Stimulated activated CD4-positive, alpha-beta T cell treated with anti-CD3 and anti-CD28 coated beads, Interleukin-12 subunit alpha, Interleukin-12 subunit beta, amount 100 ng/mL, for 48 hours (primary cell): Measurements from ENCODE around the gene RNASEH2A.

Source experiments
- DNase-seq, 3 donors: peaks; one replicate each; pipeline ENCODE4 v3.0.0-alpha.2; 2020; ENCODE audit warnings: low read depth in 2 of 3, low spot score in 1 of 3

The RNASEH2A gene

DNA sequence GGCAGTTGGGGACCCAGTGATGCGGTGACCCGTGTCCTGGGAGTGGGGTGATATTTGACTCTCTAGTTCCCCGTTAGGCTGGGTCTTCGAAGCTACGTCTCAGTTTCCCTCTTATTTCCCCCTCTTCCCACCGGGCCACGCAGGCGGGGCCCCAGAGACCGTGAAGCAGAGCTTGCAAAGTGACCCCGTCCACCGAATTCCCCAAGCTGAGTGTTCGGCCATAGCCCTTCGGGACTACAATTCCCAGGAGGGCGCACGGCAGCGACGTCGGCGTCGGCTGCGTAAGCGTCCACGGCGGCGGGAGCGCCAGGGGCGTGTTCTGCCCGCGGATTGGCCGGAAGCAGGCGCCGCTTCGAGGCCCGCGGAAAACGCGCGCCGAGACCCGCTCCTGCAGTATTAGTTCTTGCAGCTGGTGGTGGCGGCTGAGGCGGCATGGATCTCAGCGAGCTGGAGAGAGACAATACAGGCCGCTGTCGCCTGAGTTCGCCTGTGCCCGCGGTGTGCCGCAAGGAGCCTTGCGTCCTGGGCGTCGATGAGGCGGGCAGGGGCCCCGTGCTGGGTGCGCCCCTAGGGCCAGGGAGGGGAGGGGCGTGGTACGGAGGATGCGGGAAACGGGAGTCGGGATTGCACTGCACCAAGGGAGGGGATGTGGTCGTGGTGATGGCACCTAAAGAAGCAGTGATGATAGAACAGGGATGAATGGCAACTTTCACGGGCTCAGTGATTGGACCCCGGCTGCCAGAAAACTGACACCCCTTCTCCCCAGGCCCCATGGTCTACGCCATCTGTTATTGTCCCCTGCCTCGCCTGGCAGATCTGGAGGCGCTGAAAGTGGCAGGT is at the start of gene RNASEH2A:
Gene RNASEH2A, plus strand, starts transcription at position 343 of the 840 bp plus-strand sequence. Its CDS starts 90 bp downstream, at position 433.
- DNase-seq, result peak; percentile 77 to 87 (median 78)

- peak in 2 of 3 donors; percentile 57 to 63 for DNase-seq
These were observed 48.7 kb upstream of the RNASEH2A start for GRCh38 chr19:12757544-12758274.

DNA sequence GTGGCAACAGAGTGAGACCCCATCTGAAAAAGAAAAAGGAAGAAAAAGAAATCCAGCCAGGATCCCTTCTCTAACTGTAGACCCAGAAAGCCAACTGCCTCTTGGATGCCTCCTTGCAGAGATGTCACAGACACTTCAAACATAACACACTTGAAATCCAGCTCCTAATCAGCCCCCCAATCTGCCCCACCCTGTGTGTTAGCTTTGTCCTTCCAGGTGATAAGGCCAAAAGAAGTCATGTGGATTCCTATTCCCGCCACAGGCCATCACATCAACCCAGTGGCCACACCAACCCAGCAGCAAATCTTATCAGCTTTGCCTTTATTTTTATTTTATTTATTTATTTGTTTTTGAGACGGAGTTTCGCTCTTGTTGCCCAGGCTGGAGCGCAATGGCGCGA is 46.7 kb upstream of the RNASEH2A start:
- DNase-seq, result no peak

DNA sequence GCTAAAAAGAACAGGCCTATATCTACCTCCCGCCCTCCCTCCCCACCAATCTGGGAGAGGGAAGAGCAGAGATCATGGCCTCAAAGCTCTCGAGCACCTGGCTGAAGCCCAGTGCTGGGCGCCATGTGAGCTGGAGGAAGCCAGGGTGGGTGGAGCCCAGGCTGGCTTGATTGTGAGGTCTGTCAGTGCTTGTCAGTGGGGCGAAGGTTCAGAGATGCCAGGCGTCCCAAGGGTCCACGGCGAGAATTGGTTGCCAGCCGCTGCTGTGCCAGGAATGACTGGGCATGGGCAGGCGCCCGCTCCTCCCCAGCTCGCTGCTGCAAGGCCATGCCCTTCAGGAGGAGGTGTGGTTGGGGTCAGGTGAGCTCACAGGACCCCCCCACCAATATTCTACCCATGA is 43.3 kb upstream of the RNASEH2A start:
- no peak for DNase-seq

DNA sequence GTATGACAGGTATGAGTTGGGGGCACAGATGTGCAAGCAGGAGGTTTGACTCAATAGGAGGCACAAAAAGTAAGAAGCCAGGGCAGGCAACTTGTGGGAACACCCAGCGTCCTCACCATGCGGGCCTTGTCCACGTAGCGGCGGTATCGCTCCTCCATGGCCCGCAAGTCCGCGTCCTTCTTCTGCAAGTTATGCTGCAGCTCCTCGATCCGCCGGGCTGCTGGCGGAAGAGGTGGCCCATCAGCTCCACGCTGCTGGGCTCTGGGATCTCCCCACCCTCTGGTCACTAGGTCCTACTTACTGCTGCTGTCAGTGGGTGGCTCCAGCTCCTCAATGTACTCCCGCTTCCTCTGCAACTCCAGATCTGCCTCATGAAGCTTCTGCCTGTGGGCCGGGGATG is 41.7 kb upstream of the RNASEH2A start:
- no peak for DNase-seq

- peak in 2 of 3 donors; percentile 56 to 81 for DNase-seq
These were observed 40.3 kb upstream of the RNASEH2A start for GRCh38 chr19:12766051-12766521.

- DNase-seq, result no peak
These were observed 39.2 kb upstream of the RNASEH2A start for GRCh38 chr19:12767150-12767549.

- DNase-seq, result no peak
These were observed 38.7 kb upstream of the RNASEH2A start for GRCh38 chr19:12767666-12768065.

DNA sequence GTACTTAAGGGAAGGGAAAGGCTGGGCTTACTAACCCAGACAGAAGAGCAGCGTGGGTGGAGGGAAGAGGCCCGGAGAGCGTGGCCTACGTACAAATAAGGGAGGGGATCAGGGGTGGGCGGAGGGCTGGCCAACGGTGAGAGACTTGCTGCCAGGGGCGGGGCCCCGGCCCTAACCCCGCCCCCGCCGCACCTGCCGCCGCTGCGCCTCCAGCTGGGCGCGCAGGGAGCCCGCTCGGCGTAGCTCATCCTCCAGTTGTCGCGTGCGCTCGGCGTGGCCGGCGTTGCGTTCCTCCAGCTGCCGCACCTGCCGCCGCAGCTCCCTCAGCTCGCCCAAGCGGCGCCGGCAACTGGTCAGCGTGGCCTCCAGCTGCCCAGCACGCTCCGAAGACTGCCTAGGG is 36.7 kb upstream of the RNASEH2A start:
- DNase-seq, result peak in 2 of 3 donors; percentile 43 to 64

- DNase-seq, result no peak
These were observed 35.5 kb upstream of the RNASEH2A start for GRCh38 chr19:12770922-12771321.

GRCh38 chr19:12772323-12772722 is 34.1 kb upstream of the RNASEH2A start:
- DNase-seq, result no peak

DNA sequence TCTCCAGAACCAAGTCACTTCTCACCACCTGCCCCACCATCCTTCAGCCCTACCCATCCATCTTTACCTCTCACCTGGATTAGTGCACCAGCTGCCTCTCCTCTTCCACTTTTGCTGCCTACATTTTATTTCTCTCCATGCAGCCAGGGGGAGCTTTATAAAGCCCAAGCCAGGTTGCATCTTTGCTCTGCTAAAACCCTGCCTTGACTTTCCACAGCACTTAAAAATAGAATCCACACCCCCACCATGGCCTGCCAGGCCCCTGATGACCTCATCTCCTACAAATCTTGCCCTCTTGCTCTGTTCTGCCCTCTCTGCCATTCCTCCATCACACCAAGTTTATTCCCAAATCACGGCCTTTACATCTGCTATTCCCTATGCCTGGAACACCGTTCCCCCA is 32.8 kb upstream of the RNASEH2A start:
- DNase-seq, result no peak

DNA sequence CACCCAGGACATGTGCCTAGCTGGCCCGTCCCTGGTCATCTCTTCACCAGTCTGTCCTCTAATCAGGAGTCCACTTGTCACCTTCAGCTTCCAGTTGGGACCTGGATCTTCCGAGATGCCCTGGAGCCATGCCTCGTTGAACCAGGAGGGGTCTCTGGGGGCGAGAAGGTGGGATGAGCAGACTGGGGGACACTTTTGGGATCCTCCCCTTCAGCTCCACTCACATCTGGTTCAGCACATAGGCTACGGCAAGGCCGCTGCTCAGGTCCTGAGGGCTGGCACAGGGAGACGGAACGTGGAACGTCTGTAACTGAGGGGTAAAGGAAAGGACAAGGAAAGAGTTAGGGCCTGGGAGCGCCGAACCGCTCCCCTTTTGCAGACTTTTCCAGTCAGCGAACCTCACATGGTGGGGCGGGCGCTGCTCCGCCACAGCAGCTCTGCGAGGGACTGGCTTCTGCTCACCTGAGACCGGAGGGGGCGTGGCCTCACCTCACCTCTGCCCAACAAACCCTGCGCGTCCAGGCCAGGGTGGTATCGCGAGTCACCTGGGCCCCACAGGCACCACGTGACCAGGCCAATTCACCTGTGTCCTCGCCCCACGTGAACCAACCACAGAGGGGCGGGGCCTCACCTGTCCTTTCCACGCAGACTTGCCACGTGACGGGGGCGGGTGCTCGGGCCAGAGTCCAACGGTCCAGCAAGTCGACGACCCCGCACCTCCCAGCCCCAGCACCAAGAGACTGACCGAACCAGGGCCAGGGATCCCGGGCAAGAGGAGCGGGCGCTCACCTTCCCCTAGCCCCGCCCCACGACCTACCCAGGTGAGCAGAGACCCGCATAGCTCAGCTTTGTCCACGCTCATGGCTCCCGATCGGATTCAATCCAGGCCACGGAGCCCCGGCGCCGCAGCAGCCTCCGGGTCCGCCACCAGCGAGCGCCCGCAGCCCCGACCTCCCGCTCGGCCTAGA is 31.5 kb upstream of the RNASEH2A start, which contains the start of gene HOOK2:
Gene HOOK2, minus strand, starts transcription at position 965 of the 968 bp plus-strand sequence. Its CDS starts 103 bp downstream, at position 862.
- no peak for DNase-seq

GRCh38 chr19:12777217-12778016 is 29.0 kb upstream of the RNASEH2A start:
- DNase-seq, result peak; percentile 65 to 87 (median 82)

DNA sequence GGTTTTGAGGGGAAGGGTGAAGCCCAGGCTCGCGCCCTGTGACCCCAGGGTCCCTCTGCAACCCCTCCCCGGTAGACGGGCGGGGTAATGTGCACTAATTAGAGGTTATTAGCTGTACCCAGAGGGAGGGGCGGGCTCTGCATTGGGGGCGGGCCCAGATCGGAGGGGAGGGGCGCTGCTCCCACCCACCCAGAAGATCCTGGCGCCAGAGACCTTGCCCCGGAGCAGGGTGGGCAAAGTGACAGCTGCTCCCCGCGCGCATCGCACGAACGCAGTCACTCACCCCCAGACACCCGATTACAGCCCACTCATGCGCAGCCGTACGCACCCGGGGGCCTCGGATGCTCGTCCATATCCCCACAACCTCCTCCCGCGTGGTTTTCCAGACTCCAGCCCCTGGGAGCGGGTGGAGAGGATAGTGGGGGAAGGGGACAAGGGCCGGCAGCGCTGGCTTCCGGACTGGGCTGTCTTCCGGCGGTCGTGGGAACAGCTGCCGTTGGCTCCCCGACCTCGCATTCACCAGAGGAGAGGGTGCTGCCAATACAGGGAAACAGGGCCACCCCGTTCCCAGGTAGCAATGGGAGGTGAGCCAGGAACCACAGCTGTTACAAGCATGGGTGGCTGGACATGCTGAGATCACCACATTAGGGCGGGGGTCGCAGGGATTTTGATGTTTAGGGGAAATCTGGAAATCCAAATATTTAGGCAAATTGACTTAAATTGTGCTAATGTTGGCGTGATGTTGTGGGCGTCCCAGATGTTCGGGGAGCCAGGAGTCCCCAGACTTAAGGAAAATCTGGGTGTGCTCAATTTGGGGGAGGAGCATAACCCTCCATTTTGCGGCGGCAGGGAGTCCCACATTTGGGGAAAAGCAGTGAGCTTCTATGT is 28.1 kb upstream of the RNASEH2A start:
- peak in 1 of 3 donors; percentile 22 for DNase-seq

- no peak for DNase-seq
These were observed 27.6 kb upstream of the RNASEH2A start for GRCh38 chr19:12778905-12779161.

GRCh38 chr19:12779162-12779993 is 27.0 kb upstream of the RNASEH2A start:
- DNase-seq, result no peak

- no peak for DNase-seq
These were observed 24.3 kb upstream of the RNASEH2A start for GRCh38 chr19:12782174-12782423.
